Jurkat, Clone E6-1 (cell line): ENCODE results near the gene ZNF618.

Source experiments
- DNase-seq: peaks from one replicate; pipeline ENCODE4 v3.0.0-alpha.2; 2011; ENCODE audit warnings: low read depth, low spot score
- H3K4me3 ChIP-seq: 2 replicates; pipeline ENCODE4 v1.5.1; 2011; ENCODE audit warnings: mild to moderate bottlenecking, low read length, control low read depth, moderate library complexity

The ZNF618 gene

GRCh38 chr9:114003758-114004157, 127.6 kb downstream of the ZNF618 start:
- no peak overlapping the region for H3K4me3 ChIP-seq

GRCh38 chr9:114004221-114004716, 128.2 kb downstream of the ZNF618 start:
- H3K4me3 ChIP-seq: no peak overlapping the region

More at GRCh38 chr9:114003758-114004157, 127.6 kb downstream of the ZNF618 start:
- DNase-seq: no peak

GRCh38 chr9:114005371-114006154, 129.5 kb downstream of the ZNF618 start:
- DNase-seq: no peak
- no peak overlapping the region for H3K4me3 ChIP-seq

More at GRCh38 chr9:114004221-114004716, 128.2 kb downstream of the ZNF618 start:
- DNase-seq: no peak

GRCh38 chr9:114006155-114006550, 130.0 kb downstream of the ZNF618 start:
- no peak for DNase-seq
- H3K4me3 ChIP-seq: no peak overlapping the region

- DNase-seq: no peak
Measured at GRCh38 chr9:114006931-114007691, 131.0 kb downstream of the ZNF618 start.

GRCh38 chr9:114007991-114008666, 132.0 kb downstream of the ZNF618 start:
- DNase-seq: no peak

More at GRCh38 chr9:114006931-114007691, 131.0 kb downstream of the ZNF618 start:
- no peak overlapping the region for H3K4me3 ChIP-seq

GRCh38 chr9:114008667-114009410, 132.7 kb downstream of the ZNF618 start:
- no peak for DNase-seq
- H3K4me3 ChIP-seq: no peak overlapping the region

More at GRCh38 chr9:114007991-114008666, 132.0 kb downstream of the ZNF618 start:
- no peak overlapping the region for H3K4me3 ChIP-seq

- no peak overlapping the region for H3K4me3 ChIP-seq
Measured at GRCh38 chr9:114011313-114011712, 135.2 kb downstream of the ZNF618 start.

GRCh38 chr9:114012126-114012525, 136.0 kb downstream of the ZNF618 start:
- DNase-seq: no peak
- H3K4me3 ChIP-seq: no peak overlapping the region

More at GRCh38 chr9:114011313-114011712, 135.2 kb downstream of the ZNF618 start:
- no peak for DNase-seq

- no peak overlapping the region for H3K4me3 ChIP-seq
- DNase-seq: no peak
Measured at GRCh38 chr9:114014044-114014443, 137.9 kb downstream of the ZNF618 start.

- no peak for DNase-seq
- no peak overlapping the region for H3K4me3 ChIP-seq
Measured at GRCh38 chr9:114015607-114016006, 139.5 kb downstream of the ZNF618 start.

GRCh38 chr9:114016101-114016500, 140.0 kb downstream of the ZNF618 start:
- no peak overlapping the region for H3K4me3 ChIP-seq
- DNase-seq: no peak

- no peak for DNase-seq
- no peak overlapping the region for H3K4me3 ChIP-seq
Measured at GRCh38 chr9:114016629-114017423, 140.7 kb downstream of the ZNF618 start.

GRCh38 chr9:114017741-114018715, 141.9 kb downstream of the ZNF618 start:
- no peak overlapping the region for H3K4me3 ChIP-seq
- no peak for DNase-seq

- no peak overlapping the region for H3K4me3 ChIP-seq
- DNase-seq: no peak
Measured at GRCh38 chr9:114021578-114021977, 145.5 kb downstream of the ZNF618 start.

GRCh38 chr9:114023961-114024360, 147.9 kb downstream of the ZNF618 start:
- no peak for DNase-seq
- no peak overlapping the region for H3K4me3 ChIP-seq

GRCh38 chr9:114025196-114025753, 149.2 kb downstream of the ZNF618 start:
- no peak for DNase-seq
- H3K4me3 ChIP-seq: no peak overlapping the region
